Measurements from ENCODE around the gene CCDC196. TPM values are rescaled to one million over a fixed set of nuclear protein-coding genes. Genes with fewer than 3 reads are reported as not detected.

The CCDC196 gene
- polyA plus RNA-seq, 1 donor (not counting 4 experiments of a cell fraction or from before 2014, with no cell fraction given): not detected

GRCh38 chr14:66482873-66483272, 3.3 kb upstream of the CCDC196 start:
- H3K79me2 ChIP-seq (ENCODE audit: control insufficient read depth, insufficient read depth, low read length): no peaks in the 10 kb centered on the region
- H3K27ac ChIP-seq (ENCODE audit: control insufficient read depth, insufficient read depth, low read length): no peak overlapping the region
- TF ChIP-seq EZH2 (IDR thresholded peaks at IDR 0.05; ENCODE audit: low read length) (no peak), CTCF (optimal IDR thresholded peaks at IDR 0.05 in 1 of 3, IDR thresholded peaks at IDR 0.05 in 1 of 3, conservative IDR thresholded peaks at IDR 0.05 in 1 of 3; ENCODE audit: extremely low read depth in 1 of 3, insufficient read depth in 2 of 3, low read length in 3 of 3) (no peak)
- no peak overlapping the region for H3K4me3 ChIP-seq (ENCODE audit: control insufficient read depth in 2 of 3, extremely low read depth in 1 of 3, insufficient read depth in 2 of 3, low read depth in 1 of 3, low read length in 3 of 3)
- H3K9me1 ChIP-seq (ENCODE audit: control insufficient read depth, extremely low read depth, insufficient read depth, low read length): no peaks in the 10 kb centered on the region
- dilution Hi-C loops (cut with MboI; ENCODE audit: extremely low pct_ligation_motif_present, low sequenced_read_pairs): no loop called here
- H3K9ac ChIP-seq (ENCODE audit: control insufficient read depth, extremely low read depth, insufficient read depth, low read length): no peak overlapping the region
- no peaks in the 10 kb centered on the region for H3K27me3 ChIP-seq (ENCODE audit: control insufficient read depth, extremely low read depth, insufficient read depth, low read length)
- H4K20me1 ChIP-seq (ENCODE audit: control insufficient read depth, extremely low read depth, insufficient read depth, low read length): no peaks in the 10 kb centered on the region
- H3K4me1 ChIP-seq (ENCODE audit: control insufficient read depth, extremely low read depth, insufficient read depth, low read length): no peaks in the 10 kb centered on the region
- H2AFZ ChIP-seq (ENCODE audit: control insufficient read depth, low read length): no peak overlapping the region
- DNase-seq (ENCODE audit: low read depth, low spot score) (no peak), FAIRE-seq (no peak)
- no peak overlapping the region for H3K4me2 ChIP-seq (ENCODE audit: control insufficient read depth, extremely low read depth, insufficient read depth, low read depth, low read length)
- no peaks in the 10 kb centered on the region for H3K9me3 ChIP-seq (ENCODE audit: control insufficient read depth, low read depth, low read length)
- H3K36me3 ChIP-seq (ENCODE audit: control insufficient read depth in 2 of 2, extremely low read depth in 1 of 2, insufficient read depth in 2 of 2, low read length in 2 of 2): no peaks in the 10 kb centered on the region

- dilution Hi-C loops (cut with MboI; ENCODE audit: extremely low pct_ligation_motif_present, low sequenced_read_pairs): no loop called here
- Histone ChIP-seq H3K9me3 (ENCODE audit: control insufficient read depth, low read depth, low read length) (no peaks in the 10 kb centered on the region), H3K79me2 (ENCODE audit: control insufficient read depth, insufficient read depth, low read length) (no peaks in the 10 kb centered on the region), H3K9me1 (ENCODE audit: control insufficient read depth, extremely low read depth, insufficient read depth, low read length) (no peaks in the 10 kb centered on the region), H3K4me2 (ENCODE audit: control insufficient read depth, extremely low read depth, insufficient read depth, low read depth, low read length) (no peak overlapping the region), H4K20me1 (ENCODE audit: control insufficient read depth, extremely low read depth, insufficient read depth, low read length) (no peaks in the 10 kb centered on the region), H3K27ac (ENCODE audit: control insufficient read depth, insufficient read depth, low read length) (no peak overlapping the region), H3K27me3 (ENCODE audit: control insufficient read depth, extremely low read depth, insufficient read depth, low read length) (no peaks in the 10 kb centered on the region), H3K4me1 (ENCODE audit: control insufficient read depth, extremely low read depth, insufficient read depth, low read length) (no peaks in the 10 kb centered on the region), H2AFZ (ENCODE audit: control insufficient read depth, low read length) (no peak overlapping the region), H3K9ac (ENCODE audit: control insufficient read depth, extremely low read depth, insufficient read depth, low read length) (no peak overlapping the region), H3K4me3 (ENCODE audit: control insufficient read depth in 2 of 3, extremely low read depth in 1 of 3, insufficient read depth in 2 of 3, low read depth in 1 of 3, low read length in 3 of 3) (no peak overlapping the region), H3K36me3 (ENCODE audit: control insufficient read depth in 2 of 2, extremely low read depth in 1 of 2, insufficient read depth in 2 of 2, low read length in 2 of 2) (no peaks in the 10 kb centered on the region)
- no peak for DNase-seq (ENCODE audit: low read depth, low spot score)
- TF ChIP-seq CTCF (optimal IDR thresholded peaks at IDR 0.05 in 1 of 3, IDR thresholded peaks at IDR 0.05 in 1 of 3, conservative IDR thresholded peaks at IDR 0.05 in 1 of 3; ENCODE audit: extremely low read depth in 1 of 3, insufficient read depth in 2 of 3, low read length in 3 of 3): no peak
- no peak for TF ChIP-seq EZH2 (IDR thresholded peaks at IDR 0.05; ENCODE audit: low read length)
- no peak for FAIRE-seq
Observed at GRCh38 chr14:66483322-66483721, 2.8 kb upstream of the CCDC196 start.

Data from keratinocyte (primary cell).